Activated B cell treated with CpG ODN at 0.5 μM for 24 hours (primary cell): ENCODE results near the gene PRICKLE2. TPM values are rescaled to one million over a fixed set of nuclear protein-coding genes. Genes with fewer than 3 reads are reported as not detected.
A peak's percentile ranks its signal among the peaks of the same experiment; 100 is the strongest.

Experiments used
- ATAC-seq: fragments of 200-7000 bp; cut with Tn5 transposase; one replicate; pipeline ENCODE4 v1.10.0; 2021; ENCODE audit warnings: low read depth, mild to moderate bottlenecking, moderate library complexity
- CTCF ChIA-PET: fragments of 350-600 bp; sonication (Branson Sonifier 250); formaldehyde crosslinking; loops from one replicate; lab custom pipeline; 2021; ENCODE audit warnings: antibody characterized with exemption; lab: Charles Lee
- POLR2A ChIA-PET: fragments of 350-600 bp; sonication (Branson Sonifier 250); formaldehyde crosslinking; loops from one replicate; lab custom pipeline; 2021; ENCODE audit warnings: antibody characterized with exemption; lab: Charles Lee
- DNase-seq: peaks from one replicate; pipeline ENCODE4 v3.0.0; 2022
- H3K27ac Mint-ChIP-seq: one replicate; pipeline ENCODE4 v1.8.0; 2020; ENCODE audit warnings: mixed read lengths
- H3K27me3 Mint-ChIP-seq: one replicate; pipeline ENCODE4 v1.8.0; 2021; ENCODE audit warnings: mixed read lengths
- H3K36me3 Mint-ChIP-seq: one replicate; pipeline ENCODE4 v1.8.0; 2021; ENCODE audit warnings: low read depth, mixed read lengths
- H3K4me1 Mint-ChIP-seq: one replicate; pipeline ENCODE4 v1.8.0; 2021; ENCODE audit warnings: mixed read lengths
- H3K4me3 Mint-ChIP-seq: one replicate; pipeline ENCODE4 v1.8.0; 2020; ENCODE audit warnings: mild to moderate bottlenecking, mixed read lengths
- H3K9me3 Mint-ChIP-seq: one replicate; pipeline ENCODE4 v1.8.0; 2020; ENCODE audit warnings: mixed read lengths
- intact Hi-C: fragments of 100-400 bp; cut with micrococcal nuclease; formaldehyde crosslinking; loops from one replicate; pipeline ENCODE4 v1.15.1; 2024
- total RNA-seq: library from RNA; stranded (reverse); gene quantifications from 2 replicates; pipeline ENCODE4 v1.2.3, GENCODE V29; 2022
- TF ChIP-seq, protein P1 (sequence below): fragments of 200-600 bp; IDR thresholded peaks from one replicate; pipeline ENCODE4 v1.8.0; 2022; ENCODE audit warnings: antibody characterized with exemption, mild to moderate bottlenecking

Gene PRICKLE2, protein sequence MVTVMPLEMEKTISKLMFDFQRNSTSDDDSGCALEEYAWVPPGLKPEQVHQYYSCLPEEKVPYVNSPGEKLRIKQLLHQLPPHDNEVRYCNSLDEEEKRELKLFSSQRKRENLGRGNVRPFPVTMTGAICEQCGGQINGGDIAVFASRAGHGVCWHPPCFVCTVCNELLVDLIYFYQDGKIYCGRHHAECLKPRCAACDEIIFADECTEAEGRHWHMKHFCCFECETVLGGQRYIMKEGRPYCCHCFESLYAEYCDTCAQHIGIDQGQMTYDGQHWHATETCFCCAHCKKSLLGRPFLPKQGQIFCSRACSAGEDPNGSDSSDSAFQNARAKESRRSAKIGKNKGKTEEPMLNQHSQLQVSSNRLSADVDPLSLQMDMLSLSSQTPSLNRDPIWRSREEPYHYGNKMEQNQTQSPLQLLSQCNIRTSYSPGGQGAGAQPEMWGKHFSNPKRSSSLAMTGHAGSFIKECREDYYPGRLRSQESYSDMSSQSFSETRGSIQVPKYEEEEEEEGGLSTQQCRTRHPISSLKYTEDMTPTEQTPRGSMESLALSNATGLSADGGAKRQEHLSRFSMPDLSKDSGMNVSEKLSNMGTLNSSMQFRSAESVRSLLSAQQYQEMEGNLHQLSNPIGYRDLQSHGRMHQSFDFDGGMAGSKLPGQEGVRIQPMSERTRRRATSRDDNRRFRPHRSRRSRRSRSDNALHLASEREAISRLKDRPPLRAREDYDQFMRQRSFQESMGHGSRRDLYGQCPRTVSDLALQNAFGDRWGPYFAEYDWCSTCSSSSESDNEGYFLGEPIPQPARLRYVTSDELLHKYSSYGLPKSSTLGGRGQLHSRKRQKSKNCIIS
- total RNA-seq = 0.33 and 1.2 TPM in 2 replicates

DNA sequence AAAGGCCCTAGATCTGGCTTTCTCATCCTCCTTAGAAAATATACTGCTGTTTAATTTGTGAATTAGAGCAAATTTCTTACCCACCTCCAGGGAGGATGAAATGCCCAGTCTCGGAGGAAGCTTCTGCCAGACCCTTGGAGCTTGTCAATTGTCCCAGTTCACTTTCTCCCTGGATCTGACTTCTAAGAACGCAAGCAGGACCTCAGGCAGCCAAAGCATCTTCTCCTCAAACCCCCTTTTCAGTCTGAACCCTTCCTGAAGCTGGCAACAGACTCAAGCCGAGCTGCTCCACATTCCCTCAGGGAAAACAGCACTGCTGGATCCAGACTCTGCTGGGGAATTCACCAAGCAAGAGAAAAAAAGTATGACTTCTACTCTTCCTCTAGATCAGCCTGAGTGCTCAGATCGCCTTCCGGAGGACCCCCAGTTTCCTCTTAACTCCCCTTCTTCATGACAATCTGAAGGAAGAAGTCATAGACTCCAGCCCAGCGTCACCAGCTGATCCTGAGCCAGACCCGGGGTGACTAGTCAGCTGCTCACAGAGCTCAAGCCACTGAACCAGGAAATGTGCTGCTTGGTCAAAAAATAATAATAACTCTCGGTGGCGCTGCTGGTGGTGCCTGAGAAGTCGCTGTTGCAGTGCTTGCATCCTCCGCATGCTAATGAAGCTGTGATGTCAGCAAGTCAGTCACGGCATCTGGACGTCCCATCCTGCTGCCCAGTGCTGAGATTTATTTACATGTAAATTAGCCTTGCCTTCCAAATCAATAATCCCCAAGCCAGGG, at the start of gene PRICKLE2:
PRICKLE2 (minus strand) TSS at position 641 of the 785 bp plus-strand sequence. CDS start 26,539 bp downstream, outside the sequence.
- peak; percentile 87 for ATAC-seq
- peak within 1 kb of the TSS; percentile 86 for H3K27ac Mint-ChIP-seq

DNA sequence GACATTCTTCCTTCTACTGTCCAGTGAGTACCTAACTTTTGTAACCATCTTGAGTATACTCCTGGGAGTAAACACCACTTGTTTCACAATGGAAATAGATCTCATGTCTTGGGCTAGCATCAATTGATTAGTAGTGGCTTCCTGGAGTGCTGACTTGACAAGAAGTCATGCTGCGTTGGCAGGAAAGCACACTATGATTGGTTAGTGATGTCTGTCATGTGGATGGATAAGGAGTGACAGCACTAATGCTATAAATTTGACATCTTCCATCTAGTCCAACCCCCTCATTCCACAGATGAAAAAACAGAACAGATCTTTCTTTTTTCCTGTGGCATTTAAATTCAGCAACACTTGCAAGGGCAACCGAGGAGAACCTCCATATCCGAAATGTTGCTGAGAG, 47.6 kb upstream of the PRICKLE2 start:
- no peak for ATAC-seq
- POLR2A ChIA-PET = no interaction called here
- TF ChIP-seq, protein P1, sequence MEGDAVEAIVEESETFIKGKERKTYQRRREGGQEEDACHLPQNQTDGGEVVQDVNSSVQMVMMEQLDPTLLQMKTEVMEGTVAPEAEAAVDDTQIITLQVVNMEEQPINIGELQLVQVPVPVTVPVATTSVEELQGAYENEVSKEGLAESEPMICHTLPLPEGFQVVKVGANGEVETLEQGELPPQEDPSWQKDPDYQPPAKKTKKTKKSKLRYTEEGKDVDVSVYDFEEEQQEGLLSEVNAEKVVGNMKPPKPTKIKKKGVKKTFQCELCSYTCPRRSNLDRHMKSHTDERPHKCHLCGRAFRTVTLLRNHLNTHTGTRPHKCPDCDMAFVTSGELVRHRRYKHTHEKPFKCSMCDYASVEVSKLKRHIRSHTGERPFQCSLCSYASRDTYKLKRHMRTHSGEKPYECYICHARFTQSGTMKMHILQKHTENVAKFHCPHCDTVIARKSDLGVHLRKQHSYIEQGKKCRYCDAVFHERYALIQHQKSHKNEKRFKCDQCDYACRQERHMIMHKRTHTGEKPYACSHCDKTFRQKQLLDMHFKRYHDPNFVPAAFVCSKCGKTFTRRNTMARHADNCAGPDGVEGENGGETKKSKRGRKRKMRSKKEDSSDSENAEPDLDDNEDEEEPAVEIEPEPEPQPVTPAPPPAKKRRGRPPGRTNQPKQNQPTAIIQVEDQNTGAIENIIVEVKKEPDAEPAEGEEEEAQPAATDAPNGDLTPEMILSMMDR = no peak
- Mint-ChIP-seq H3K4me3 (no peak overlapping the region), H3K36me3 (no peaks in the 10 kb centered on the region), H3K27ac (no peak overlapping the region), H3K9me3 (peaks cover 7% of the 10 kb centered on the region), H3K4me1 (no peaks in the 10 kb centered on the region), H3K27me3 (peaks cover 12% of the 10 kb centered on the region)
- DNase-seq = no peak
- CTCF ChIA-PET = no interaction called here
- intact Hi-C loops = no loop called here

More for the DNA sequence above, at the start of gene PRICKLE2:
- Mint-ChIP-seq H3K4me3 (peak within 1 kb of the TSS; percentile 81), H3K9me3 (no peaks in the 10 kb centered on the region), H3K4me1 (peaks cover 14% of the 10 kb centered on the region), H3K36me3 (no peaks in the 10 kb centered on the region), H3K27me3 (no peaks in the 10 kb centered on the region)
- intact Hi-C loops = loop anchor here (10.0 kb wide), 1 partner anchor 190 kb away; no protein-coding TSS in a partner anchor
- ChIA-PET CTCF (no interaction called here), POLR2A (no interaction called here)
- TF ChIP-seq, protein P1 = no peak
- no peak for DNase-seq

DNA sequence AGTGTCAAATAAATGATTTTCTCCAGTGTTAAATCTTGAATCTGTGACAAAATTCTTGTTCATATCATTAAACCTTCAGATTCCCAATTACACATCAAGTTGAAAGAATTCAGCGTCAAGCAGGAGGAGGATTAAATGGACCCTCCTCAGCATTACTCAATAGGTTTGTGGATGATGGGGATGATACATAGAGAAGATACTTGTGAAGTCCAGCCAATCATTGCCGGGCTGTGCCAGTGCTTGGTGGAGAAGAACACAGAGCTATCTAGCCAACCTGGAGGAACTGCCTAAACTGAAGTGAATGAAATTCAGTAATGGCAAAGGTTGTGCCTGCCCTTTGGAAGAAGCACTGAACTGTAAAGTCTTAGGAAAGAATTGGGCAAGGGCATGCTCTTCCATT, 47.0 kb upstream of the PRICKLE2 start:
- H3K4me3 Mint-ChIP-seq = no peak overlapping the region
- ChIA-PET CTCF (no interaction called here), POLR2A (no interaction called here)
- peaks cover 7% of the 10 kb centered on the region for H3K9me3 Mint-ChIP-seq
- TF ChIP-seq, protein P1 = no peak
- H3K4me1 Mint-ChIP-seq = no peaks in the 10 kb centered on the region
- H3K27ac Mint-ChIP-seq = no peak overlapping the region
- intact Hi-C loops = no loop called here
- DNase-seq (no peak), ATAC-seq (no peak)
- H3K36me3 Mint-ChIP-seq = no peaks in the 10 kb centered on the region
- H3K27me3 Mint-ChIP-seq = peaks cover 12% of the 10 kb centered on the region

DNA sequence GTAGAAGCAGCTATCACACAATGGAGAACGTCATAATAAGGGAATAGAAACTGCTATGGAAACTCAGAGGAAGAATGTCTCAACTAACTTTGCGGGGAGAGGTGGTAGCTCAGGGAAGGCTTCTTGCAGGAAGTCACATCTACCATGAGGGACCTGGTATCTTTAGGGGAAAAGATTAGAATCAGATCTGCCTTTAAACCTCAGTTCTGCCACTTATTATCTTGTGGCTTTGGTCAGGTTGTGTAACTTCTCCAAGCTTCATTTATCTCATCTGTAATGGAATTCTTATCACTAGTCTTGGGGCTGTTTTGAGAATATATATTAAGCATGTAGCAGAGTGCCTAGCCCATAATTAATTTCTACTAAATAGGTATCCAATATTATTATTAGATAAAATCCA, 46.4 kb upstream of the PRICKLE2 start:
- Mint-ChIP-seq H3K4me3 (no peak overlapping the region), H3K27me3 (peaks cover 17% of the 10 kb centered on the region), H3K27ac (no peak overlapping the region), H3K9me3 (peaks cover 7% of the 10 kb centered on the region), H3K4me1 (no peaks in the 10 kb centered on the region), H3K36me3 (no peaks in the 10 kb centered on the region)
- DNase-seq = no peak
- TF ChIP-seq, protein P1 = no peak
- intact Hi-C loops = no loop called here
- POLR2A ChIA-PET = no interaction called here
- CTCF ChIA-PET = no interaction called here
- ATAC-seq = no peak
